ENCODE results near the gene EFNA1. TPM values are rescaled to one million over a fixed set of nuclear protein-coding genes. Genes with fewer than 3 reads are reported as not detected.

The EFNA1 gene
- total RNA-seq, 1 experiment from 2014 or later: 6.5 TPM

DNA sequence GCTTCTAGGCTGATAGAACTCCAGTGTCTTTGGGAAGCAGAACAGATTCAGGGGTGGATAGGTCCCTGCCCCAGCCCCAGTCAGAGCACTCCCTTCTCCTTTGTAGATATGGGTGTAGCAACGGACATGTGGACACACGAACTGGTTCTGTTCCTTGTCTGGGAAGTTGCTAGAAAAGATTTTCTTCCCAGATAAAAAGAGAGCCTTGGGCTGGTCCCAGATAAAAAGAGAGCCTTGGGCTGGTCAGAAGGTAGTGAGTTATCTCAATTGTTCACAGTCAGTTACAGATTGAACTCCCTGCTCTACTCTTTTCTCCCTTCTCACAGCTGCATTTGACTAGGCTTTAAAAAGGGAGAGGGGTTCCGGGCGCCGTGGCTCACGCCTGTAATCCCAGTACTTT, 7.4 kb upstream of the EFNA1 start:
- H3K4me1 Mint-ChIP-seq: peaks cover 13% of the 10 kb centered on the region
- peaks cover 54% of the 10 kb centered on the region for H3K27me3 Mint-ChIP-seq (ENCODE audit: low read depth)
- POLR2A ChIA-PET: interaction anchor here (0.9 kb wide), 1 partner anchor 26 kb away, joined by 3 read pairs; no protein-coding TSS in a partner anchor
- no peak for TF ChIP-seq SMAD4 (CRISPR knock-in tag; IDR thresholded peaks at IDR 0.05)
- TF ChIP-seq, protein P1, sequence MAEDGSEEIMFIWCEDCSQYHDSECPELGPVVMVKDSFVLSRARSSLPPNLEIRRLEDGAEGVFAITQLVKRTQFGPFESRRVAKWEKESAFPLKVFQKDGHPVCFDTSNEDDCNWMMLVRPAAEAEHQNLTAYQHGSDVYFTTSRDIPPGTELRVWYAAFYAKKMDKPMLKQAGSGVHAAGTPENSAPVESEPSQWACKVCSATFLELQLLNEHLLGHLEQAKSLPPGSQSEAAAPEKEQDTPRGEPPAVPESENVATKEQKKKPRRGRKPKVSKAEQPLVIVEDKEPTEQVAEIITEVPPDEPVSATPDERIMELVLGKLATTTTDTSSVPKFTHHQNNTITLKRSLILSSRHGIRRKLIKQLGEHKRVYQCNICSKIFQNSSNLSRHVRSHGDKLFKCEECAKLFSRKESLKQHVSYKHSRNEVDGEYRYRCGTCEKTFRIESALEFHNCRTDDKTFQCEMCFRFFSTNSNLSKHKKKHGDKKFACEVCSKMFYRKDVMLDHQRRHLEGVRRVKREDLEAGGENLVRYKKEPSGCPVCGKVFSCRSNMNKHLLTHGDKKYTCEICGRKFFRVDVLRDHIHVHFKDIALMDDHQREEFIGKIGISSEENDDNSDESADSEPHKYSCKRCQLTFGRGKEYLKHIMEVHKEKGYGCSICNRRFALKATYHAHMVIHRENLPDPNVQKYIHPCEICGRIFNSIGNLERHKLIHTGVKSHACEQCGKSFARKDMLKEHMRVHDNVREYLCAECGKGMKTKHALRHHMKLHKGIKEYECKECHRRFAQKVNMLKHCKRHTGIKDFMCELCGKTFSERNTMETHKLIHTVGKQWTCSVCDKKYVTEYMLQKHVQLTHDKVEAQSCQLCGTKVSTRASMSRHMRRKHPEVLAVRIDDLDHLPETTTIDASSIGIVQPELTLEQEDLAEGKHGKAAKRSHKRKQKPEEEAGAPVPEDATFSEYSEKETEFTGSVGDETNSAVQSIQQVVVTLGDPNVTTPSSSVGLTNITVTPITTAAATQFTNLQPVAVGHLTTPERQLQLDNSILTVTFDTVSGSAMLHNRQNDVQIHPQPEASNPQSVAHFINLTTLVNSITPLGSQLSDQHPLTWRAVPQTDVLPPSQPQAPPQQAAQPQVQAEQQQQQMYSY (CRISPR knock-in tag; IDR thresholded peaks at IDR 0.05): no peak
- no peak for TF ChIP-seq TCF7 (CRISPR knock-in tag; IDR thresholded peaks at IDR 0.05; ENCODE audit: low read depth)
- no peak for TF ChIP-seq CREM (CRISPR knock-in tag; IDR thresholded peaks at IDR 0.05)
- TF ChIP-seq E2F4 (CRISPR knock-in tag; IDR thresholded peaks at IDR 0.05; ENCODE audit: borderline replicate concordance, low read depth): no peak
- TF ChIP-seq, protein P2, sequence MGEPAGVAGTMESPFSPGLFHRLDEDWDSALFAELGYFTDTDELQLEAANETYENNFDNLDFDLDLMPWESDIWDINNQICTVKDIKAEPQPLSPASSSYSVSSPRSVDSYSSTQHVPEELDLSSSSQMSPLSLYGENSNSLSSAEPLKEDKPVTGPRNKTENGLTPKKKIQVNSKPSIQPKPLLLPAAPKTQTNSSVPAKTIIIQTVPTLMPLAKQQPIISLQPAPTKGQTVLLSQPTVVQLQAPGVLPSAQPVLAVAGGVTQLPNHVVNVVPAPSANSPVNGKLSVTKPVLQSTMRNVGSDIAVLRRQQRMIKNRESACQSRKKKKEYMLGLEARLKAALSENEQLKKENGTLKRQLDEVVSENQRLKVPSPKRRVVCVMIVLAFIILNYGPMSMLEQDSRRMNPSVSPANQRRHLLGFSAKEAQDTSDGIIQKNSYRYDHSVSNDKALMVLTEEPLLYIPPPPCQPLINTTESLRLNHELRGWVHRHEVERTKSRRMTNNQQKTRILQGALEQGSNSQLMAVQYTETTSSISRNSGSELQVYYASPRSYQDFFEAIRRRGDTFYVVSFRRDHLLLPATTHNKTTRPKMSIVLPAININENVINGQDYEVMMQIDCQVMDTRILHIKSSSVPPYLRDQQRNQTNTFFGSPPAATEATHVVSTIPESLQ (CRISPR knock-in tag; IDR thresholded peaks at IDR 0.05): no peak
- TF ChIP-seq, protein P3, sequence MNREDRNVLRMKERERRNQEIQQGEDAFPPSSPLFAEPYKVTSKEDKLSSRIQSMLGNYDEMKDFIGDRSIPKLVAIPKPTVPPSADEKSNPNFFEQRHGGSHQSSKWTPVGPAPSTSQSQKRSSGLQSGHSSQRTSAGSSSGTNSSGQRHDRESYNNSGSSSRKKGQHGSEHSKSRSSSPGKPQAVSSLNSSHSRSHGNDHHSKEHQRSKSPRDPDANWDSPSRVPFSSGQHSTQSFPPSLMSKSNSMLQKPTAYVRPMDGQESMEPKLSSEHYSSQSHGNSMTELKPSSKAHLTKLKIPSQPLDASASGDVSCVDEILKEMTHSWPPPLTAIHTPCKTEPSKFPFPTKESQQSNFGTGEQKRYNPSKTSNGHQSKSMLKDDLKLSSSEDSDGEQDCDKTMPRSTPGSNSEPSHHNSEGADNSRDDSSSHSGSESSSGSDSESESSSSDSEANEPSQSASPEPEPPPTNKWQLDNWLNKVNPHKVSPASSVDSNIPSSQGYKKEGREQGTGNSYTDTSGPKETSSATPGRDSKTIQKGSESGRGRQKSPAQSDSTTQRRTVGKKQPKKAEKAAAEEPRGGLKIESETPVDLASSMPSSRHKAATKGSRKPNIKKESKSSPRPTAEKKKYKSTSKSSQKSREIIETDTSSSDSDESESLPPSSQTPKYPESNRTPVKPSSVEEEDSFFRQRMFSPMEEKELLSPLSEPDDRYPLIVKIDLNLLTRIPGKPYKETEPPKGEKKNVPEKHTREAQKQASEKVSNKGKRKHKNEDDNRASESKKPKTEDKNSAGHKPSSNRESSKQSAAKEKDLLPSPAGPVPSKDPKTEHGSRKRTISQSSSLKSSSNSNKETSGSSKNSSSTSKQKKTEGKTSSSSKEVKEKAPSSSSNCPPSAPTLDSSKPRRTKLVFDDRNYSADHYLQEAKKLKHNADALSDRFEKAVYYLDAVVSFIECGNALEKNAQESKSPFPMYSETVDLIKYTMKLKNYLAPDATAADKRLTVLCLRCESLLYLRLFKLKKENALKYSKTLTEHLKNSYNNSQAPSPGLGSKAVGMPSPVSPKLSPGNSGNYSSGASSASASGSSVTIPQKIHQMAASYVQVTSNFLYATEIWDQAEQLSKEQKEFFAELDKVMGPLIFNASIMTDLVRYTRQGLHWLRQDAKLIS (CRISPR knock-in tag; IDR thresholded peaks at IDR 0.05; ENCODE audit: borderline replicate concordance): no peak
- no peak for TF ChIP-seq RORB (CRISPR knock-in tag; IDR thresholded peaks at IDR 0.05)
- TF ChIP-seq NR3C1 (CRISPR knock-in tag; conservative IDR thresholded peaks at IDR 0.05; ENCODE audit: low read depth): no peak
- no peaks in the 10 kb centered on the region for H3K36me3 Mint-ChIP-seq
- CTCF ChIA-PET: interaction anchor here (1.0 to 12.9 kb wide), 6 partner anchors 30 to 103 kb away, joined by 3 to 152 read pairs (median 4); no protein-coding TSS in a partner anchor
- no peak overlapping the region for H3K4me3 Mint-ChIP-seq
- H3K9me3 Mint-ChIP-seq: no peaks in the 10 kb centered on the region
- DNase-seq (ENCODE audit: low spot score) (no peak), ATAC-seq (no peak)
- H3K27ac Mint-ChIP-seq: no peak overlapping the region

DNA sequence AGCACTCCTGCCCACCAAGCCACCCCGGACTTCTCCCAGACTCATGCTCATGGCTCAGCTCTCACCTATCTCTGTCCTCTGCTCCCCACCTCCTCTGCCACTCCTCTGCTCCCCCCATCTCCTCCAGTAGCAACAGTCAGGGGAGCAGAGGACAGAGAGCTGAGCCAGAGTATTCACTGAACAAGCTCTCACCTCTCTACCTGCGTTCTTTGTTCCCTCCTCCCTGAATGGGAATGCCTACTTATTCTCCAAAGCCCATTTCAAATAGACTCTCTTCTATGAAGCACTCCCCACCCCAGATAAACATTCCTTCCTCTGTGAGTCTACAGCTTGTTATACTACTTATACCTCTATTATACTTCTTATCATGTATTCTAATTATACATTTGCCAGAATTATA, 6.4 kb upstream of the EFNA1 start:
- Mint-ChIP-seq H3K27ac (no peak overlapping the region), H3K9me3 (no peaks in the 10 kb centered on the region), H3K27me3 (ENCODE audit: low read depth) (peaks cover 64% of the 10 kb centered on the region), H3K4me3 (no peak overlapping the region), H3K4me1 (peaks cover 17% of the 10 kb centered on the region), H3K36me3 (no peaks in the 10 kb centered on the region)
- POLR2A ChIA-PET: interaction anchor here (0.9 kb wide), 1 partner anchor 25 kb away, joined by 3 read pairs; no protein-coding TSS in a partner anchor
- CTCF ChIA-PET: interaction anchor here (1.0 to 12.9 kb wide), 6 partner anchors 15 to 52 kb away, joined by 3 to 152 read pairs (median 4); partner anchors contain the start of gene KRTCAP2
- no peak for DNase-seq (ENCODE audit: low spot score)
- ATAC-seq: no peak
- TF ChIP-seq NFE2L1 (CRISPR knock-in tag; IDR thresholded peaks at IDR 0.05) (no peak), MLX (CRISPR knock-in tag; IDR thresholded peaks at IDR 0.05) (no peak), ZNF219 (CRISPR knock-in tag; IDR thresholded peaks at IDR 0.05; ENCODE audit: borderline replicate concordance) (no peak), PRRX2 (CRISPR knock-in tag; IDR thresholded peaks at IDR 0.05) (no peak), CREB1 (CRISPR knock-in tag; IDR thresholded peaks at IDR 0.05) (no peak), ZNF121 (CRISPR knock-in tag; IDR thresholded peaks at IDR 0.05) (no peak), HMGXB4 (CRISPR knock-in tag; IDR thresholded peaks at IDR 0.05) (no peak)
- TF ChIP-seq, protein P4, sequence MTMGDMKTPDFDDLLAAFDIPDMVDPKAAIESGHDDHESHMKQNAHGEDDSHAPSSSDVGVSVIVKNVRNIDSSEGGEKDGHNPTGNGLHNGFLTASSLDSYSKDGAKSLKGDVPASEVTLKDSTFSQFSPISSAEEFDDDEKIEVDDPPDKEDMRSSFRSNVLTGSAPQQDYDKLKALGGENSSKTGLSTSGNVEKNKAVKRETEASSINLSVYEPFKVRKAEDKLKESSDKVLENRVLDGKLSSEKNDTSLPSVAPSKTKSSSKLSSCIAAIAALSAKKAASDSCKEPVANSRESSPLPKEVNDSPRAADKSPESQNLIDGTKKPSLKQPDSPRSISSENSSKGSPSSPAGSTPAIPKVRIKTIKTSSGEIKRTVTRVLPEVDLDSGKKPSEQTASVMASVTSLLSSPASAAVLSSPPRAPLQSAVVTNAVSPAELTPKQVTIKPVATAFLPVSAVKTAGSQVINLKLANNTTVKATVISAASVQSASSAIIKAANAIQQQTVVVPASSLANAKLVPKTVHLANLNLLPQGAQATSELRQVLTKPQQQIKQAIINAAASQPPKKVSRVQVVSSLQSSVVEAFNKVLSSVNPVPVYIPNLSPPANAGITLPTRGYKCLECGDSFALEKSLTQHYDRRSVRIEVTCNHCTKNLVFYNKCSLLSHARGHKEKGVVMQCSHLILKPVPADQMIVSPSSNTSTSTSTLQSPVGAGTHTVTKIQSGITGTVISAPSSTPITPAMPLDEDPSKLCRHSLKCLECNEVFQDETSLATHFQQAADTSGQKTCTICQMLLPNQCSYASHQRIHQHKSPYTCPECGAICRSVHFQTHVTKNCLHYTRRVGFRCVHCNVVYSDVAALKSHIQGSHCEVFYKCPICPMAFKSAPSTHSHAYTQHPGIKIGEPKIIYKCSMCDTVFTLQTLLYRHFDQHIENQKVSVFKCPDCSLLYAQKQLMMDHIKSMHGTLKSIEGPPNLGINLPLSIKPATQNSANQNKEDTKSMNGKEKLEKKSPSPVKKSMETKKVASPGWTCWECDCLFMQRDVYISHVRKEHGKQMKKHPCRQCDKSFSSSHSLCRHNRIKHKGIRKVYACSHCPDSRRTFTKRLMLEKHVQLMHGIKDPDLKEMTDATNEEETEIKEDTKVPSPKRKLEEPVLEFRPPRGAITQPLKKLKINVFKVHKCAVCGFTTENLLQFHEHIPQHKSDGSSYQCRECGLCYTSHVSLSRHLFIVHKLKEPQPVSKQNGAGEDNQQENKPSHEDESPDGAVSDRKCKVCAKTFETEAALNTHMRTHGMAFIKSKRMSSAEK (CRISPR knock-in tag; IDR thresholded peaks at IDR 0.05; ENCODE audit: borderline replicate concordance): no peak

Data from WTC11 (cell line).